K562 (cell line): ENCODE data around the gene MRM2. TPM values are rescaled to one million over a fixed set of nuclear protein-coding genes. Genes with fewer than 3 reads are reported as not detected.
A peak's percentile ranks its signal among the peaks of the same experiment; 100 is the strongest.

Source experiments
- BHLHE40 ChIP-seq: IDR thresholded peaks from 2 replicates; pipeline ENCODE4 v1.6.1; 2011; ENCODE audit warnings: low read length, improper control_type of control experiment
- ETV5 ChIP-seq: sonication (generic); formaldehyde crosslinking; IDR thresholded peaks from 2 replicates; pipeline ENCODE4 v1.4.0; 2020; ENCODE audit warnings: low read depth, mild to moderate bottlenecking, missing genetic modification reagents
- FOSL1 ChIP-seq: fragments of 200-800 bp; sonication (Bioruptor generic); conservative IDR thresholded peaks from 2 replicates; pipeline ENCODE4 v1.6.1; 2016; ENCODE audit warnings: missing genetic modification characterization, missing compliant biosample characterization
- HNRNPK ChIP-seq: fragments of 200-400 bp; formaldehyde crosslinking; IDR thresholded peaks from one replicate; pipeline ENCODE4 v1.6.1; 2018; ENCODE audit warnings: mild to moderate bottlenecking, low read depth, low read length; ENCODE audit not compliant: poor library complexity, severe bottlenecking
- JUN ChIP-seq, 2 experiments: sonication (generic) in 1 of 2; formaldehyde crosslinking in 1 of 2; IDR thresholded peaks; 2 replicates each; pipeline versions ENCODE4 v1.6.1 to v1.8.0; 2012 to 2022; ENCODE audit warnings: borderline replicate concordance in 2 of 2, mild to moderate bottlenecking in 2 of 2, improper control_type of control experiment in 1 of 2, low read depth in 1 of 2, low read length in 1 of 2, missing genetic modification reagents in 1 of 2
- RNF2 ChIP-seq: sonication (generic); IDR thresholded peaks from 2 replicates; pipeline ENCODE4 v1.6.1; 2016
- SNIP1 ChIP-seq: fragments of 450-650 bp; IDR thresholded peaks from 2 replicates; pipeline ENCODE4 v1.7.1; 2017; ENCODE audit warnings: low read depth, mild to moderate bottlenecking
- TAF15 ChIP-seq: fragments of 200-400 bp; formaldehyde crosslinking; IDR thresholded peaks from 2 replicates; pipeline ENCODE4 v1.6.1; 2017; ENCODE audit warnings: mild to moderate bottlenecking, low read depth, low read length, moderate library complexity
- TAL1 ChIP-seq: fragments of 450-650 bp; IDR thresholded peaks from 2 replicates; pipeline ENCODE4 v1.6.1; 2016; ENCODE audit warnings: mild to moderate bottlenecking
- TEAD4 ChIP-seq, 2 experiments: sonication (generic) in 1 of 2; formaldehyde crosslinking in 1 of 2; IDR thresholded peaks; 2 replicates each; pipeline versions ENCODE4 v1.6.1 to v1.8.0; 2012 to 2022; ENCODE audit warnings: borderline replicate concordance in 1 of 2, inconsistent platforms in 1 of 2, low read length in 1 of 2, mild to moderate bottlenecking in 1 of 2, missing genetic modification reagents in 1 of 2
- UBTF ChIP-seq, 2 experiments: IDR thresholded peaks; 2 replicates each; pipeline ENCODE4 v1.6.1; 2012; ENCODE audit warnings: improper control_type of control experiment in 2 of 2, low read depth in 2 of 2, low read length in 2 of 2, borderline replicate concordance in 1 of 2
- XRCC5 ChIP-seq: fragments of 200-400 bp; formaldehyde crosslinking; IDR thresholded peaks from 2 replicates; pipeline ENCODE4 v1.6.1; 2017; ENCODE audit warnings: low read depth, mild to moderate bottlenecking, low read length
- ZEB2 ChIP-seq: fragments of 450-650 bp; IDR thresholded peaks from 2 replicates; pipeline ENCODE4 v1.6.1; 2016
- ZNF518B ChIP-seq: fragments of 250-450 bp; sonication (Bioruptor Pico); IDR thresholded peaks from 2 replicates; pipeline ENCODE4 v1.5.0; 2021; ENCODE audit warnings: mild to moderate bottlenecking, moderate library complexity
- ZNF75A ChIP-seq: fragments of 450-650 bp; formaldehyde crosslinking; IDR thresholded peaks from 2 replicates; pipeline ENCODE4 v1.4.0; 2020; ENCODE audit warnings: mild to moderate bottlenecking
- polyA plus RNA-seq, 8 experiments: library from polyadenylated mRNA; depleted of rRNA in 4 of 8; stranded (reverse) in 5 of 8; unstranded in 3 of 8; fragments of >200 nt; fragmentation: Nextera tagmentation in 2 of 8; fragmentation: Illumina TruSeq in 1 of 8; extraction: Ambion mirVana in 2 of 8; extraction: Trizol in 1 of 8; gene quantifications; 2 replicates each; pipeline versions ENCODE4 v1.2.1 to v1.2.3, GENCODE V29; 2011 to 2014; ENCODE audit warnings: inconsistent platforms in 1 of 8, missing spikeins in 1 of 8
- total RNA-seq, 7 experiments: library from RNA; depleted of rRNA in 6 of 7; stranded (reverse); fragments of >200 nt in 6 of 7; fragmentation: Illumina TruSeq in 2 of 7; extraction: Trizol in 2 of 7; gene quantifications; 2 replicates each; pipeline versions ENCODE4 v1.2.1 to v1.2.3, GENCODE V29; 2011 to 2021; ENCODE audit warnings: low replicate concordance in 1 of 7
- TF ChIP-seq, protein P1 (sequence below): sonication (generic); formaldehyde crosslinking; IDR thresholded peaks from 2 replicates; pipeline ENCODE4 v1.8.1; 2022; ENCODE audit warnings: missing genetic modification reagents
- TF ChIP-seq, protein P2 (sequence below), 2 experiments: fragments of 450-650 bp in 1 of 2; IDR thresholded peaks; 2 replicates each; pipeline ENCODE4 v1.6.1; 2011 to 2017; ENCODE audit warnings: low read depth in 2 of 2, antibody characterized with exemption in 1 of 2, borderline replicate concordance in 1 of 2, low read length in 1 of 2, mild to moderate bottlenecking in 1 of 2, mixed read lengths in 1 of 2; ENCODE audit not compliant: control insufficient read depth in 1 of 2

The MRM2 gene
- total and polyA plus RNA-seq, 9 of the 15 experiments (the other 6 are each of a cell fraction or from before 2014, with no cell fraction given) = 32.4 to 116 (median 50.5) TPM

DNA sequence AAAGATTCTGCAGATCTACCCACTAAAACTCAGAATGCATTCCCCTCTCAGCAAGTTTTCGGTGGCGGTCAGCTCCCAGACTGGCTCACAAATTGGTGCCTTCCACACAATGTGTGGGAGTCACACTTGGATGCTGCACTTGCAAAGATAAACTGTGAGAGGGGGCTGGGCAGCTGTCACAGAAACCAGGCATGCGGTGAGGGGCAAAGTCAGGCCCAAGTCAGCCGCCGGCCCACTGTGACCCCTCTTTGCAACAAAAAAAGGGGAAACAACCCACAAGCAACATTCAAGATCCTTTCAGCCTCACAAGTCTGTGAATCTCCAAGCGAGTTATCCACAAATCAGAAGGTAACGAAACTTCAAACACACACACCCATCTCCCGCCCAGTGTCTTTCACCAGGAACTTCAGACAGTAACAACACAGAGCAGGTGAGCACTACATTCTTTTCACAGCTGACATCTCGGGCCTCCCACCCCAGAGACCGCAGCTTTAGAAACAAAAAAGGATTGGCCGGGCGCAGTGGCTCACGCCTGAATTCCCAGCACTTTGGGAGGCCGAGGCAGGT lies 40.3 kb upstream of the MRM2 start (continued):
- TF ChIP-seq XRCC5 (no peak), TAL1 (peak; percentile 60), FOSL1 (no peak), JUN (IDR thresholded peaks at IDR 0.05; ENCODE audit: borderline replicate concordance, low read depth, low read length) (no peak), JUN (CRISPR knock-in tag; IDR thresholded peaks at IDR 0.05; ENCODE audit: borderline replicate concordance) (no peak), TAF15 (no peak), ZEB2 (no peak), ZNF518B (CRISPR knock-in tag) (no peak), SNIP1 (no peak), RNF2 (peak; percentile 70; the same call in 1 of the 2 replicates), BHLHE40 (peak; percentile 55; the same call in 1 of the 2 replicates), HNRNPK (no peak), ZNF75A (CRISPR knock-in tag) (no peak), UBTF (IDR thresholded peaks at IDR 0.05; ENCODE audit: borderline replicate concordance in 1 of 2, low read depth in 2 of 2, low read length in 2 of 2) (peak in 1 of 2 experiments; percentile 61; a peak in 1 of 4 replicates), ETV5 (CRISPR knock-in tag) (no peak), TEAD4 (IDR thresholded peaks at IDR 0.05; ENCODE audit: low read length) (peak; percentile 79), TEAD4 (CRISPR knock-in tag; IDR thresholded peaks at IDR 0.05; ENCODE audit: borderline replicate concordance) (no peak)
- TF ChIP-seq, protein P1, sequence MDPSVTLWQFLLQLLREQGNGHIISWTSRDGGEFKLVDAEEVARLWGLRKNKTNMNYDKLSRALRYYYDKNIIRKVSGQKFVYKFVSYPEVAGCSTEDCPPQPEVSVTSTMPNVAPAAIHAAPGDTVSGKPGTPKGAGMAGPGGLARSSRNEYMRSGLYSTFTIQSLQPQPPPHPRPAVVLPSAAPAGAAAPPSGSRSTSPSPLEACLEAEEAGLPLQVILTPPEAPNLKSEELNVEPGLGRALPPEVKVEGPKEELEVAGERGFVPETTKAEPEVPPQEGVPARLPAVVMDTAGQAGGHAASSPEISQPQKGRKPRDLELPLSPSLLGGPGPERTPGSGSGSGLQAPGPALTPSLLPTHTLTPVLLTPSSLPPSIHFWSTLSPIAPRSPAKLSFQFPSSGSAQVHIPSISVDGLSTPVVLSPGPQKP (CRISPR knock-in tag) = no peak
- TF ChIP-seq, protein P2, sequence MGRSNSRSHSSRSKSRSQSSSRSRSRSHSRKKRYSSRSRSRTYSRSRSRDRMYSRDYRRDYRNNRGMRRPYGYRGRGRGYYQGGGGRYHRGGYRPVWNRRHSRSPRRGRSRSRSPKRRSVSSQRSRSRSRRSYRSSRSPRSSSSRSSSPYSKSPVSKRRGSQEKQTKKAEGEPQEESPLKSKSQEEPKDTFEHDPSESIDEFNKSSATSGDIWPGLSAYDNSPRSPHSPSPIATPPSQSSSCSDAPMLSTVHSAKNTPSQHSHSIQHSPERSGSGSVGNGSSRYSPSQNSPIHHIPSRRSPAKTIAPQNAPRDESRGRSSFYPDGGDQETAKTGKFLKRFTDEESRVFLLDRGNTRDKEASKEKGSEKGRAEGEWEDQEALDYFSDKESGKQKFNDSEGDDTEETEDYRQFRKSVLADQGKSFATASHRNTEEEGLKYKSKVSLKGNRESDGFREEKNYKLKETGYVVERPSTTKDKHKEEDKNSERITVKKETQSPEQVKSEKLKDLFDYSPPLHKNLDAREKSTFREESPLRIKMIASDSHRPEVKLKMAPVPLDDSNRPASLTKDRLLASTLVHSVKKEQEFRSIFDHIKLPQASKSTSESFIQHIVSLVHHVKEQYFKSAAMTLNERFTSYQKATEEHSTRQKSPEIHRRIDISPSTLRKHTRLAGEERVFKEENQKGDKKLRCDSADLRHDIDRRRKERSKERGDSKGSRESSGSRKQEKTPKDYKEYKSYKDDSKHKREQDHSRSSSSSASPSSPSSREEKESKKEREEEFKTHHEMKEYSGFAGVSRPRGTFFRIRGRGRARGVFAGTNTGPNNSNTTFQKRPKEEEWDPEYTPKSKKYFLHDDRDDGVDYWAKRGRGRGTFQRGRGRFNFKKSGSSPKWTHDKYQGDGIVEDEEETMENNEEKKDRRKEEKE (IDR thresholded peaks at IDR 0.05; ENCODE audit: borderline replicate concordance in 1 of 2, control insufficient read depth in 1 of 2, low read depth in 2 of 2, low read length in 1 of 2) = no peak
